RCC 7860 (cell line): ENCODE measurements around the gene SRSF12.
A peak's percentile ranks its signal among the peaks of the same experiment; 100 is the strongest.

ENCODE experiments used
- DNase-seq: peaks from one replicate; pipeline ENCODE4 v3.0.0-alpha.2; 2015; ENCODE audit warnings: low spot score
- FAIRE-seq: peaks from 2 replicates; lab custom pipeline; 2012; peaks lifted over from hg19 to GRCh38; lab: Jason Lieb, UNC

The SRSF12 gene

DNA sequence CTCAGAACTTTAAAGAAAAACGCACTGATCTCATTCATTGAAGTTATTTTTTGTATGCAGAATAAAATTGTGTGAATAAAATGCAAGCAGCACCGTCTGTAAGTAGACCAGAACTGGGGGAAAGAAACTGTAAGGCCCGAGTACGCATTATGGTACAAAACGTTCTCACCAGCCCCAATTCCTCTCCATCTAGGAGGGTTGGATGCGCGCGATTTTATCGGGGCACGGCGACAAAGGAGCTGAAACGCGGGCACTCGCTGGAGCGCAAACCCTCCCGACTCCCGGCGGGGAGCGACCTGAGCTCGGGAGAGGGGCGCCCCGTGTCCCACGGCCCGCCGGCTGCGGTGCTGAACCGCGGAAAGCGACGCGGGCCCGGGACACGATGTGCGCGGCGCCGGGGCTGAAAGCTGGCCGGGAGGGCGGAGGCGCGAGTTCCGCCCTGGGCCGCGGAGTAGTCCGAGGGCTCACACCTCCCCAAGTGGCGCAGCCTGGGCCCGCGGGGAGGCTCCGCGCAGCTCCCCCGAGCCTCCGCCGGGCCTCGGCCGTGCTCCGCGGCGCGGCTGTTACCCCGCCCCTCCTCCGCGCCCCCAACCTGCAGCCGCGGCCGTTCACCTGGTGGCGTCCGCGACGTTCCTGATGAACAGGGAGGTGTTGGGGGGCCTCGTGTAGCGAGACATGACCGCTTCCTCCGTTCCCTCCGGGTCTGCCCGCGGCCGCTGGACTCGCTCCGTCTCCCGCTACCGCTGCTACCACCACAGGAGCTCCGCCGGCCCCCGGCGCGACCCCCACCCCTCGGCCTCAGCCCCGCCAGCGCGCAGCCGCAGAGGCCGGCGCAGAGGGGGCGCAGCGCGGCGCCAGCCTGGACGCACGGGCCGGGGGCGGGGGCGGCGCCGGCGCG, at the start of gene SRSF12:
TSS of gene SRSF12 (minus strand) at position 861 of the 898 bp plus-strand sequence. CDS start at position 677, 184 bp downstream.
- FAIRE-seq (no peak), DNase-seq (no peak)

DNA sequence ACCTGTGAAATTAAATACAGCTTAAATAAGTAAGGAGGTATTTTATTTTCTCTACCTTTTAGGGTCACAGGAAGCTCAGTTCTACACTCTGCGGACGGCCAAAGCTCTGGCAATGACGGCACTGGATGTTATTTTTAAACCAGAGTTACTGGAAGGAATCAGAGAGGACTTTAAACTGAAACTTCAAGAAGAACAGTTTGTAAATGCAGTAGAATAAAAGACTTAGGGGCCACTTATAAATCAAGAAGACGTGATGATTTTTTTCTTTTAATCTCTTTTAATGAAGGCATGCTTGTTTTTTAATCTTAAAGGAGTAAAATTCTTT, 44.1 kb upstream of the SRSF12 start:
- FAIRE-seq (no peak), DNase-seq (no peak)

DNA sequence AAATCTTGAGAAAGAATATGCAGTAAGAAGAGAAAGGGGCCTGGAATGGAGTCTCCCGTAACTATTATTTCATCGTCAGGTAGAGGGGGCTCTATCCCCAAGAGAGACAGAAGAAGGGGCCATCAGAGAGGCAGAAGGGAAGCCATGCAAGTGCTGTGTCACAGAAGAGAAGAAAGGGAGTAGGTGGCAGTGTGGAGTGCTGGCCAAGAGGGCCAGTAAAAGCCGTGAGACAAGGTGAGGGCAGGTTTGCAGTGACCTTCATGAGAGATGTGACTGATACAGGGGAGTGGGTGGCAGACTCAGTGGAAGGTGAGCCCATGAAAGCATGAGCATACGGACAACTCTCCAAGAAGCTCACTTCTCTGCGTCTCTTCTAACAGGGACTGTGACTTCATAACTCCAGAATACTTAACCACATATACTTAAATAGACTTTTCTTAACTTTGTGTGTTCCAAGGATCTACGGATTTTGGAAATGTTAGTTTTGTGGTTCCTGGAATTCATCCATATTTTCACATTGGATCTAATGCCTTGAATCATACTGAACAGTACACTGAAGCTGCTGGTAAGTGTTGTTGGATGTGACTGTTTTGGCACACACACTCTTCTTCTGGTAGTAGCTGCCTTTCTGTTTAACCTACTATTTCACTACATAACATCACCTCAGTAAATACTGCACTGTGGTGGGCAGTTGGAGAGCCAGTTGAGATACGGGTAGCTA, 43.6 kb upstream of the SRSF12 start:
- no peak for FAIRE-seq
- DNase-seq = no peak

DNA sequence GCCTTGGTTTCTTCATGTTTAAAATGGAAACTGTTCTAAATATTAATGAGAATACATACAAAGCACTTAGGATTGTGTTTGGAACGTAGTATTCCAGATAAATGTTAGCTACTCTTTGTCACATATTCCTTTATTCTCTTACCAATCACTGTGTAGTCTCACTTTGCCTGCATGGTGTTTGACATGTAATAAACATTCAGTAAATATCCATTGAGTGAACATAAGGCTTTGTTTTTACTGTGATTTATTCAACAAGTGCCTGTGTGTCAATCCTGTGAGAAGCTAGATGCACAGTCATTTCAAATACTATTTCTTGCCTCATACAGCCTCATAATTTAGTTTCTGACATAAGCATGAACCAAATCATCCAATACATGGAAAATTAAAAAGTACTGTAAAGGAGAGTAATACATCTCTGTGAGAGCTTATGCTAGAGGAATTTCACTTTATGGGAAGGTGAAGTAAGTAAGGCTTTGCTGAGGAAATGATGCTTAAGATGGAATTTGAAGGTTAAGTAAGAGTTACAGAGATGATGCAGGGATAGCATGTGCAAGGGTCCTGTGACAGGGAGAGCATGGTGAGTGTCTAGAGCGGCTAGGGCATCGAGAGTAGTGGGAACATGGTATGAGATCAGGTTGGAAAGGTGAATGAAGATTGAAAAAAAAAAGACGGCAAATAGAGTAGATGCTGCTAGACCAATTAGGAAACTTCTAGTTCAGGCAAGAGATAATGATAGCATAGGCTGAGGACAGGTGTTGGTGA, 42.6 kb upstream of the SRSF12 start:
- FAIRE-seq (no peak), DNase-seq (no peak)

DNA sequence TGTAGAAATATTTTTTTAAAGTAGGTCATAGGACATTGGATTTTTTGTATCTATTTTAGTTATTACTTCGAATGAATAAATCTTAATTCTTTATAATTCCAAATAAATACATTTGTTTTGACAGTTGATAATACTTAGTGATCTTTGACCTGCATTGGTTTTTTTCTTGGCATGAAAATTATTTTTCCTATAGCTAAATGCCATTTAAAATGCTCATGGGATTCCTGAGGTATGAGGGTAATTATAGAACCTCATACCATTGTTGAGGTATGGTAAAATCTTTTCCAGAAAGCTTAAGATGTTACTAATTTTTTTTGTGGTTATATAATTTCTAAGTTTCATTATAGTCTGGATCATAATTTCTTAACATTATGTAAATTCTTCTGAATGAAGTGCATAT, 36.3 kb upstream of the SRSF12 start:
- FAIRE-seq (peak; percentile 44), DNase-seq (no peak)

DNA sequence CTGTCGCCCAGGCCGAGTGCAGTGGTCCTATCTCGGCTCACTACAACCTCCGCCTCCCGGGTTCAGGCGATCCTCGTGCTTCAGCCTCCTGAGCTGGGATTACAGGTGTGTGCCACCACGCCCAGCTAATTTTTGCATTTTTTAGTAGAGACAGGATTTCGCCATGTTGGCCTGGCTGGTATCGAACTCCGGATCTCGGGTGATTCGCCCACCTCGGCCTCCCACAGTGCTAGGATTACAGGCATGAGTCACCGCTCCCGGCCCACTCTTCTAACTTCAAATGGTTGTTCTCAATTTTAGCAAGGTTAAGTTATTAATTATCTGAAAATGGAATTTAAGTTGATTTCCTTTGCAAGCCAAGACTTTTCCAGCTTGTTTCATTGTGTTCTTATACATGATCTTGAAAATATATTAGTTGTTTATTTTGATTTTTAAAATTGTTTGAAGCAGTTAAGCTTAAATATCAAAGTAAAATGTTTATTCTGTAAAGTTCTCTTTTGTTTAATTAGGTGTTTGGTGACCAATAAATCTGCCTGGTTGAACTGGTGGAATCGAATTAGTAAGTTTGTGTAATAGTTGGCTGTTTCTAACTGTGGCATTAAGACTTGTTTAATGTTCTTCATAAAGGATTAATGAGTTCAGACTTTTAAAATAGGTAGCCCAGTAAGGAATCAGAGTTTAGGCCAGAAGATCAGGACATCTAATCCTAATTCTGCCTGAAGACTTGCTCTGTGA, 30.3 kb upstream of the SRSF12 start:
- no peak for DNase-seq
- FAIRE-seq = peak; percentile 52

DNA sequence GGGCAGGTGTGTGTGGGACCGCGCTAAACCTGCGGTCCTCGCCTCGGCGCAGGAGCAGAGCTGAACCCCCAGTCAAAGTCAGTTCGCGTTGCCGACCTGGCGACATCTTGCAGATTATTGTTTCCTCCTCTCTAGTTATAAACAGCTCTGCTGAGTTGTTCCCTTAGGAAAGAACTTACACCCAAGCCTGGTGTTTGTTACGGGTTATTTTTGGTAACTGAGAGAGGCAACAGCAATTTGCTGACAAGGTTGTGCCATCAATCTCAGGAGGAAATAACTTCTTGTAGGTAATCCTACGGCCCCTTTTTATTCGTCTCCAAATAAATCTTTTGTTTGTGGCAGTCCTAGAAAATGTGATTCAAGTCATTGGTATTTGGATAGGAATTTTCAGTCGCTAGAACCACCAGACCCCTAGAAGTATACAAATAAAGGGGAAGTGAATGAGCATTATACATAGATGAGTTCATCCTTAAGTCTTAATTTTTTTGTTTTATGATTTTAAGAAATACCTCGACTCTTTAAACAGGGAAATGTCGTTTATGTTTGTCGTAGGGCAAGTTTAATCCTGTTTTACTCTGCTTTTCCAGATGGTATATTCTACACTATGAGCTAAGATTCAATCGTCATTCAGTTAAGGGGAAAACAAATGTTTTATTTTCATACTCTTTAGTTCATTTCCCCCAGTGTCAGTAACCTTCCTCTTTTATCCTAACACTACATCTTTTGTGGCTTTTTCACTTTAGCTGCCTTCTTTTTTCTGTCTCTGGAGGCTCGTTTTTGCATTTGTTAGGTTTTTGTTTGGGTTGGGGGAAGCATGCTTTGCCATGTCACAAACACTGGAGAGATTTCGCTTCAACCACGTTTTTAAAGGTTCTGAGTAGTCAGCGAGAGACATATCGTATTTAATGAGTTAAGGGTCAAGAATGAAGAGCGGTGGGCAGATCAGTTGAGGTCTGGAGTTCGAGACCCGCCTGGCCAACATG, 29.1 kb upstream of the SRSF12 start:
- FAIRE-seq = no peak
- DNase-seq = peak; percentile 58

DNA sequence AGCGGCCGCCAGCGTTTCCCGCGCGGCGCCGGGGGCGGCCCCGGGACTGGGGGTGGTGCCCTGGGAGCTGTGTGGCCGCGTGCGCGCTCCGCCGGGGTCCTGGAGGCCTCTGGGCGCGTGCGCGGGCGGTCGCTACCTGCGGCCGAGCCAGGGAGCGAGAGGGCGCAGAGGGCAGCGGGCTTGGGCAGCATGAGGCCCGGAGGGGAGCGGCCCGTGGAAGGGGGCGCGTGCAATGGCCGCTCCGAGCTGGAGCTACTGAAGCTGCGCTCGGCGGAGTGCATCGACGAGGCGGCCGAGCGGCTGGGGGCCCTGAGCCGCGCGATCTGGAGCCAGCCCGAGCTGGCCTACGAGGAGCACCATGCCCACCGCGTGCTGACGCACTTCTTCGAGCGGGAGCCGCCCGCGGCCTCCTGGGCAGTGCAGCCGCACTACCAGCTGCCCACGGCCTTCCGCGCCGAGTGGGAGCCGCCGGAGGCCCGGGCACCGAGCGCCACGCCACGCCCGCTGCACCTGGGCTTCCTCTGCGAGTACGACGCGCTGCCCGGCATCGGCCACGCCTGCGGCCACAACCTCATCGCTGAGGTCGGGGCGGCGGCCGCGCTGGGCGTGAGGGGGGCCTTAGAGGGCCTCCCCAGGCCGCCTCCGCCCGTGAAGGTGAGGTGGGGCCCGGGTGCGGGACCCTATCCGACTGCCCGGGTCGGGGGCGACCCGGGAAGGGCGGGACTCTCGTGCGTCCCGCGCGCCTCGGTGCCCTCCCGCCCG, 28.3 kb upstream of the SRSF12 start, which contains the start of gene PM20D2:
TSS of gene PM20D2 (plus strand) at position 100 of the 762 bp plus-strand sequence. CDS start at position 190, 90 bp downstream.
- DNase-seq (peak; percentile 21), FAIRE-seq (no peak)

DNA sequence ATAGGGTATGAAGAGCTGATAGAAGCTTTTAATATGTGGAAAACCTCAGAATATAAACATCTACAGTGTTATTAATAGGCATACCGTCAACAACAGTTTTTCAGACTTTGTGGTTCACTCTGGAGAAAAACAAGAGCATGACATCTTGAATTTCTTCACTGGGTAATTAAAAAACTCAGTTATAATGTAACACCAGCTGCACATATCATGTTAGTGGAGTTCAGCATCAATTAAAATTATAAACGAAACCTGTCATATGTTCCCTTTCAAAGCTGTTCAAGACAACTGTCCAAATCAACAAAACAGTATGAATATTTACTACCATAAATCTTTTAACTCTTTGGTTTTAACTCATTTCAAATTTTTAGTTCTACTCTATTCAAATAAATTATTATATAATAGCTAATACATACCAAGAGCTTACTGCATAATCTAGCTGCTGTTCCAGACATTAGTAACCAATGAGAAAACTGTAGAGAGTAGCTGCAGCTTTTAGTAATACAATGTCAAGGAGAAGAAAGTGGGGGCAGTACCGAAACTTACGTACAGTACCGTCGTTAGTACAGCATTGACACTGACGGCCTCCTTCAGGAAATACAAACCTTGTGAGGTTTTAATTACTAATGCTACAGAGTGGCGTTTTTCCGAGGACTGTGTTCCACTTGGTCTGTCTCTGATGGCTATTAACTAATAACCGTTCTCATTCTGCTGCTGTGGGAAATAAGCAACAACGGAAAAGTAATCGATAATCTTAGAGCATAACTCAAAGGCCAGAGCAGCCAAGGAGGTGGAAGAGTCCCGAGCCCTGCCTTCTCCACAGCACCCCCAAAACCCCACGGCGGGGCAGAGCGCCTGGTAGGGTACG, 27.5 kb upstream of the SRSF12 start:
- DNase-seq = no peak
- FAIRE-seq = peak; percentile 33

DNA sequence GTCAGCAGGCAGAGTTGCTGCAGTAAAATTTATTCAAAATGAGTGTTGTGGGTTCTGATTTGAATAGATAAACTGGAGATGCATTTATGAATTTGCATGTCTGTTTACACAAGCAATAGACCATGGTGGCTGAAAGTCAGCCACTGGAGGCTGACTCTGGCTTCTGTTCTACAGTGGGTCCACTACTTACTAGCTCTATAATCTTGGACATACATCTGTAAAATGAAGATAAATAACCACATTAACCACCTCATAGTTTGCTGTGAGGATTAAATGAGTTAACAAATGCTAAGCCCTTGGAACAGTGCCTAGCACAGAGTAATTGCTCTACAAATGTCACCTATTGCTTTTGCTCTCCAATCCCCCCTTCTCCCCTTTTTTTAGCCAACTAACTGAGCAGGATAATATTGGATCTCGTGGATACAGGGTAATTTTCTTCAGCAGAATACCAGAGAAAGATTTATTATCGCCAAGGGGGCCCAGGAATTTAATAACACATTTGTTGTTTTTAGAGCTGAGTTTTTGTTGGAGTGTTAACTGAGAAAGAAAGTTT, 26.6 kb upstream of the SRSF12 start:
- FAIRE-seq (no peak), DNase-seq (no peak)

DNA sequence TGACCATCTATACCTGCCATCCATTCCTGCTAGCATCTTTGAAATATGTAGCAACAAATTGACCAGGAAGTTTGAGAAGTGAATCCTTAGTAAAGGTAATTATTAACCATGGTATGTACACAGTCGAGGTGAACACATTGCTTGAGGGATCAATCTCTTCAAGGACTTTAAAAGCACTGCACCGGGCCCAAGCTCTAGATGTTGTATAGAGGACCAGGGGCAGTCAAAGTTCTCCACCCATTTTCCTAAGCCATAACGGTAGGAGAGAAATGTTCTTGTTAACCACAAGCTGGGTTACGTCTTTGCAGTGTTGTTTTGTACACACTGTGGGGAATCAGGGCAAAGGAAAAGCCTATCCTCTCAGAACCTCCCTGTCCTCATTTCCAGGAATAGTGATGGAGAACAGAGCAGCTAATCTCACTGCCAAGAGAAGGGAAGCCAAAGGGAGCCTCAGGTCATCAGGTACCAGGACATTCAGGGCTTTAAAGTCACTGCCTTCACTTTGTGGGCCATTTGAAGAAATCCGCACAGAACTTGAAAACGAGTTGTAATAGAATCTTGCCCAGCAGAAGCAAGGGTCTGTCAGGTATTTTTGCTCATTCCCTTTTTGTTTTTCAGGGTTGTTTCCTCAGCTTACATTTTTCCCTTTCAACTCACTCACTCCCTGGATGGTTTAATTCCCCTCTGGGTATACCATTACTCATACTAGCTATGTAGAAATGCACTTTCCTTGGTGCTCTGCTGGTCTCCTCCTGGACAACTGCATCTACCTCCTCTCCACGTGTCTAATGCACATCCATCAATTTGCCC, 22.7 kb upstream of the SRSF12 start:
- FAIRE-seq (no peak), DNase-seq (no peak)

DNA sequence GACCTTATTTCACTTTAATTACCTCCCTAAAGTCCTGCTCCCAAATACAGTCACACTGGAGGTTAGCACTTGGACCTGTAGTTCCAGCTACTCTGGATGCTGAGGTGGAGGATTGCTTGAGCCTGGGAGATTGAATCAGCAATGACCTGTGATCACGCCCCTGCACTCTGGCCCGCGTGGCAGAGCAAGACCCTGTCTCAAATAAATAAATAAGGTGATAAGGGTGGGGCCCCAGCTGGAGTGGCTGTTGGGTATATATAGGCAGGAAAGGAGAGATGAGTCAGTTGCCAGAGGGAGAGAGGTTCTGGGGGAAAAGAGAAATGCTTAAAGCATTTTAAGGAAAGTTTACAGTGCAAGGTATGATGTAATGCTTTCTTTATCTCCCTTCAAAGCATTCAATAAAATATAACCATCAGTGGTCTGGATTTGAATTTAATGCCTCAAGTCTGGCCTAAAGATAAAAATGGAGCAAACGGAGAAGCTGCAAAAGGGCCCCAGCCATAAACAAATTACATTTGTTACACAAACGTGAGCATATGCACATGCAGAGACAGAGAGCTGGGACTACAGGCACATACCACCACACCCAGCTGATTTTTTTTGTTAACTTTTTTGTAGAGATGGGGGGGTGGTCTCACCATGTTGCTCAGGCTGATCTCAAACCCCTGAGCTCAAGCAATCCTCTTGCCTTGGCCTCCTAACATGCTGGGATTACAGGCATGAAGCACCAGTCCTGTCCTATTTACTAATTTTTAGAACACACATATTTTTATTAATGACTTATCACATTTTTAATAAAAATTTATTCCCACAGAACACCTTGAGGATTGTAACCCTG, 21.9 kb upstream of the SRSF12 start:
- FAIRE-seq = no peak
- no peak for DNase-seq

DNA sequence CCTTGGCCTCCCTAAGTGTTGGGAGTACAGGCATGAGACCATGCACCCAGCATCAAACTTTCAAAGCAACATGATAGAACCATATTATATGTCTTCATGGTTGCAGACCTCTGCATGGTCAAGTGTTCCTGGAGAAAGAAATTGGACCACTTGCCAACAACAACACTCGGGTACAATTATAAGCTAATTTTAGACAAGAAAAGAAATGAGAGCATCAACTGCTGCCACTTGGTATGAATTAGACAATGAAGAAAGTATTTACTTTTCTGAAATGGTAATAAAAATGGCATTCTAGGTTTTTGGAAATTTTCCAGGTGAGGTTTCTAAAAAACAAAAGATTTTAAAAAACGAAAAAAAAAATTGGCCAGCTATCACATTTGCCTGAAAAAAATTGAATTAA, 20.3 kb upstream of the SRSF12 start:
- FAIRE-seq (no peak), DNase-seq (no peak)

DNA sequence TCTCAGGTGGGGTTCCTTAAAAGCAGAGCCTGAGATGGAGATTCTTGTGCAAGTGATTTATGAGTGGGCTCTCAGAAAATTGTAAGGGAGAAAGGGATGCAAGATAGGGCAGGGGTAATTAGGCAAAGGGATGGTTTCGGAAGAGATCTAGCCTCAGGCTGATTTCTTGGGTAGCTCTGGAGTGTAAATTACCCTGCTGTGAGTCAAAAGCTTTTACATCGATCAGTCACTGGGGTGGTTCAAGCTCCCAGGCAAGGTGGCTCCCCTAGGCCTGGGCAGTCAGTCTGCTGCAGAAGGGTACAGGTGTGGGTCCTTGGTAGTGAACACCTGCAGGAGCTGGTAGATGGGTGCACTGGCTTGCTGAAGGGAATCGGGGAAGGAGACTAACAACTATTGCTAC, 16.9 kb upstream of the SRSF12 start:
- DNase-seq (no peak), FAIRE-seq (no peak)

DNA sequence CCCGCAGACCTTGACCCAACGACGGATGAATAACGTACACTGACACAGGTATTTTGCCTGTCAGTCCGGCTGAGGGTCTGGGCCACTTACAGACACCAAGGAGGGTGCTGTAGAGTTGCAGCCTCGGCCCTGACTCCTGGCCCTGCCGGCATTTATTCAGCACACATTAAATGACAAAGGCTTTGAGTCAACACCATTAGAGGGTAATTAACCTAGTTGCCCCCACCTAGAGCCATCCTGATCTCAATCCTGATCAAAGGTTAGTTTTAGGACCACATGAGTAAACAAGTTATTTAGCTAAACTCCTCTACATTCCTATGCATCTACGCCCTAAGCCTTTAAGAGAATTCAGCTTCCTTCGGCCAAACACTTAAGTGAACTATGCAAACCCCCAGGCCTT, 16.1 kb upstream of the SRSF12 start:
- FAIRE-seq (no peak), DNase-seq (no peak)

DNA sequence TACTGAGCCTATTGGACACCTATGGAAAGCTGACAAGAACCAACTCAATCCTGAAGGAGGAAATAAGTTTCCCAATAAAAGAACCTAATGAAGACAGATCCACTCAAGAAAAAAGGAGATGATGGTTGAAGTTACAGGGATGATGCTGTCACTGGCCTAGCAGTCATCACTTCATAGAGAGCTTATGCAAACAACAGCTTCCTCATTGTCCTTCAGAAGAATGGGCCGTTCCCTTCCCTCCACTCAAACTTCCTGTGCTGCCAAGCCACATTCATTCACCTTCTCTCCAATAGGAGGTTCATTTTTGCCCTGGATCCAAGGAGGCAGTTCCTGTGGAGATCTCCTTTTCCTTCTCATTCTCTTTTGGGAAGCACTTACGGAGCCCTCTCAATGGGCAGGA, 14.2 kb upstream of the SRSF12 start:
- DNase-seq = no peak

More for the DNA sequence above, 14.2 kb upstream of the SRSF12 start:
- no peak for FAIRE-seq
